HEK293 (cell line): Measurements from ENCODE around the gene GALNT10.

Source experiments
- CTCF ChIA-PET: fragments of 350-600 bp; formaldehyde crosslinking; extraction: SDS; loops from one replicate; lab custom pipeline; 2021; ENCODE audit warnings: antibody characterized with exemption; lab: Yijun Ruan, JAX
- POLR2A ChIA-PET: fragments of 300-600 bp; formaldehyde crosslinking; extraction: SDS; loops from one replicate; lab custom pipeline; 2020; ENCODE audit warnings: antibody characterized with exemption, inconsistent platforms; lab: Yijun Ruan, JAX
- H3K27ac ChIP-seq: fragments of 200-500 bp; sonication (Bioruptor generic); 2 replicates; pipeline ENCODE4 v1.5.1; 2014; ENCODE audit warnings: low read depth, low read length, control low read depth, inconsistent platforms; ENCODE audit errors: extremely low read depth
- H3K36me3 ChIP-seq, 2 experiments: fragments of 200-500 bp in 1 of 2; sonication (Bioruptor generic) in 1 of 2; 1 replicate in 1 of 2; 2 replicates in 1 of 2; pipeline ENCODE4 v1.5.1; 2014 to 2017; ENCODE audit warnings: inconsistent platforms in 2 of 2, low read length in 2 of 2; ENCODE audit not compliant: control insufficient read depth in 2 of 2, insufficient read depth in 1 of 2
- H3K4me1 ChIP-seq: fragments of 200-500 bp; sonication (Bioruptor generic); 2 replicates; pipeline ENCODE4 v1.5.1; 2014; ENCODE audit warnings: mild to moderate bottlenecking, low read length, inconsistent platforms; ENCODE audit not compliant: control insufficient read depth, insufficient read depth
- H3K4me3 ChIP-seq: 2 replicates; pipeline ENCODE4 v1.5.1; 2011; ENCODE audit warnings: low read depth, mild to moderate bottlenecking, control low read depth, low read length, moderate library complexity
- H3K9me3 ChIP-seq: fragments of 200-500 bp; sonication (Bioruptor generic); 2 replicates; pipeline ENCODE4 v1.5.1; 2014; ENCODE audit warnings: low read depth, low read length, inconsistent platforms; ENCODE audit not compliant: control insufficient read depth, insufficient read depth
- GLI2 ChIP-seq: fragments of 450-650 bp; formaldehyde crosslinking; IDR thresholded peaks from 2 replicates; pipeline ENCODE4; 2017; ENCODE audit warnings: missing biosample characterization, missing genetic modification characterization, low read depth, borderline replicate concordance
- GLIS1 ChIP-seq: fragments of 450-650 bp; formaldehyde crosslinking; IDR thresholded peaks from 2 replicates; pipeline ENCODE4 v1.5.1; 2016; ENCODE audit warnings: missing biosample characterization, missing genetic modification characterization
- HOXD13 ChIP-seq: sonication (generic); formaldehyde crosslinking; IDR thresholded peaks from 2 replicates; pipeline ENCODE4 v1.8.0; 2022; ENCODE audit warnings: missing genetic modification reagents, borderline replicate concordance
- MEIS1 ChIP-seq: sonication (generic); formaldehyde crosslinking; IDR thresholded peaks from 2 replicates; pipeline ENCODE4 v1.8.1; 2022; ENCODE audit warnings: missing genetic modification reagents, mild to moderate bottlenecking, borderline replicate concordance
- OSR2 ChIP-seq: fragments of 450-650 bp; formaldehyde crosslinking; IDR thresholded peaks from 2 replicates; pipeline ENCODE4 v1.5.1; 2016; ENCODE audit warnings: missing biosample characterization, missing genetic modification characterization
- OVOL3 ChIP-seq: fragments of 450-650 bp; formaldehyde crosslinking; IDR thresholded peaks from 2 replicates; pipeline ENCODE4 v1.5.1; 2016; ENCODE audit warnings: missing biosample characterization, missing genetic modification characterization
- PRDM4 ChIP-seq: fragments of 450-650 bp; formaldehyde crosslinking; IDR thresholded peaks from 2 replicates; pipeline ENCODE4 v1.5.1; 2017; ENCODE audit warnings: missing biosample characterization, missing genetic modification characterization
- SALL2 ChIP-seq: fragments of 450-650 bp; formaldehyde crosslinking; IDR thresholded peaks from 2 replicates; pipeline ENCODE4 v1.5.0; 2017; ENCODE audit warnings: missing biosample characterization, mild to moderate bottlenecking, missing genetic modification characterization, borderline replicate concordance
- SCRT2 ChIP-seq: fragments of 450-650 bp; formaldehyde crosslinking; IDR thresholded peaks from 2 replicates; pipeline ENCODE4 v1.5.1; 2016; ENCODE audit warnings: missing biosample characterization, missing genetic modification characterization
- ZBTB20 ChIP-seq: fragments of 450-650 bp; formaldehyde crosslinking; IDR thresholded peaks from 2 replicates; pipeline ENCODE4 v1.5.1; 2016; ENCODE audit warnings: missing biosample characterization, missing genetic modification characterization
- ZIC2 ChIP-seq: fragments of 450-650 bp; formaldehyde crosslinking; IDR thresholded peaks from 2 replicates; pipeline ENCODE4 v1.5.1; 2016; ENCODE audit warnings: missing biosample characterization, missing genetic modification characterization
- ZNF121 ChIP-seq: fragments of 450-650 bp; formaldehyde crosslinking; IDR thresholded peaks from 2 replicates; pipeline ENCODE4 v1.5.1; 2016; ENCODE audit warnings: missing biosample characterization, missing genetic modification characterization
- ZNF221 ChIP-seq: fragments of 450-650 bp; formaldehyde crosslinking; IDR thresholded peaks from 2 replicates; pipeline ENCODE4 v1.5.1; 2017; ENCODE audit warnings: missing biosample characterization, missing genetic modification characterization, borderline replicate concordance
- ZNF24 ChIP-seq: fragments of 450-650 bp; formaldehyde crosslinking; IDR thresholded peaks from 2 replicates; pipeline ENCODE4 v1.5.1; 2016; ENCODE audit warnings: missing biosample characterization, missing genetic modification characterization
- ZNF26 ChIP-seq: fragments of 450-650 bp; formaldehyde crosslinking; IDR thresholded peaks from 2 replicates; pipeline ENCODE4 v1.5.1; 2016; ENCODE audit warnings: missing biosample characterization, missing genetic modification characterization
- ZNF292 ChIP-seq: fragments of 450-650 bp; formaldehyde crosslinking; IDR thresholded peaks from 2 replicates; pipeline ENCODE4 v1.5.1; 2016; ENCODE audit warnings: low read depth, missing biosample characterization, missing genetic modification characterization, borderline replicate concordance
- ZNF341 ChIP-seq: fragments of 450-650 bp; formaldehyde crosslinking; IDR thresholded peaks from 2 replicates; pipeline ENCODE4; 2016; ENCODE audit warnings: low read depth, missing biosample characterization, missing genetic modification characterization
- ZNF404 ChIP-seq: fragments of 450-650 bp; formaldehyde crosslinking; IDR thresholded peaks from 2 replicates; pipeline ENCODE4 v1.5.1; 2017; ENCODE audit warnings: missing biosample characterization, missing genetic modification characterization
- ZNF558 ChIP-seq: fragments of 450-650 bp; formaldehyde crosslinking; IDR thresholded peaks from 2 replicates; pipeline ENCODE4 v1.5.1; 2016; ENCODE audit warnings: missing biosample characterization, missing genetic modification characterization
- ZNF571 ChIP-seq: fragments of 450-650 bp; formaldehyde crosslinking; IDR thresholded peaks from 2 replicates; pipeline ENCODE4 v1.5.0; 2017; ENCODE audit warnings: missing biosample characterization, missing genetic modification characterization
- ZNF645 ChIP-seq: fragments of 450-650 bp; formaldehyde crosslinking; IDR thresholded peaks from 2 replicates; pipeline ENCODE4; 2016; ENCODE audit warnings: missing biosample characterization, missing genetic modification characterization
- ZNF664 ChIP-seq: fragments of 450-650 bp; formaldehyde crosslinking; IDR thresholded peaks from 2 replicates; pipeline ENCODE4 v1.5.1; 2016; ENCODE audit warnings: missing biosample characterization, missing genetic modification characterization
- ZNF670 ChIP-seq: fragments of 450-650 bp; formaldehyde crosslinking; IDR thresholded peaks from 2 replicates; pipeline ENCODE4 v1.5.1; 2016; ENCODE audit warnings: missing biosample characterization, missing genetic modification characterization, low read depth
- ZSCAN16 ChIP-seq: fragments of 450-650 bp; formaldehyde crosslinking; IDR thresholded peaks from 2 replicates; pipeline ENCODE4 v1.5.1; 2016; ENCODE audit warnings: missing biosample characterization, missing genetic modification characterization
- TF ChIP-seq, protein P1 (sequence below): fragments of 450-650 bp; formaldehyde crosslinking; IDR thresholded peaks from 2 replicates; pipeline ENCODE4 v1.5.1; 2016; ENCODE audit warnings: missing biosample characterization, missing genetic modification characterization
- TF ChIP-seq, protein P2 (sequence below): fragments of 450-650 bp; formaldehyde crosslinking; conservative IDR thresholded peaks from 2 replicates; pipeline ENCODE4 v1.5.1; 2016; ENCODE audit warnings: low read depth, missing biosample characterization, missing genetic modification characterization

GALNT10 gene

DNA sequence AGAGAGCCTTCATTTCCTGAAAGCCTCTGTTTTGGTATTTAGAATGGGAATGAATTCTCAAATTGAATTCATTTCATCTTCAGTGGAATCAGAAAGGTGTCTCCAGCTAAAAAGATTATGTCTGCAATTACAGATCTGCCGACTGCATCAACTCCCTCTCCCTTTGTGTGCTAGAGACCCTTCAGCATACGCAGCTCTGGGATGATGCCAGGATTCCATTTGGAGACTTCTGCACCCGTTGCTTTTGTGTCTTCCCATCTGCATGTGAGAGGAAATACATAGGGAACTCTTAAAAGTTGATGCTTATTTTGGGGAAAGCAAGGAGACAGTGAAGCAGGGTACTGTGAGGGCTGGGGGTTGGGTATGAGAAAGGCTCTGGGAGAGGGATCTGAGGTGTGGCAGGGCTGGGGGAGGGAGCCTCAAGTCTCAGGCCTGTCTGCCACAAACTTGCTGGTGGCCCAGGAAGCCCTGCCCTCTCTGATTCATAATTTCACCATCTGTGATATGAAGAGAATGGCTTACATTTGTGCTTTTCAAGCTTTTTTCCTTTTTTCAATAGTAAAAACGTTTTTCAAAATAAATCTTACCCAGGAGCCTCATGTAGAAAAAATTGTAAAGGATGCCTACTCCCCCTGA, 165.6 kb downstream of the GALNT10 start (continued):
- TF ChIP-seq OVOL3 (tag by site-specific recombination) (no peak), ZNF292 (tag by site-specific recombination) (no peak), GLIS1 (no peak), ZBTB20 (no peak), MEIS1 (no peak), ZNF404 (tag by site-specific recombination) (no peak)

- ChIA-PET POLR2A (no interaction called here), CTCF (no interaction called here)
- H3K9me3 ChIP-seq: no peaks in the 10 kb centered on the region
- no peaks in the 10 kb centered on the region for H3K36me3 ChIP-seq
- no peak overlapping the region for H3K4me3 ChIP-seq
- TF ChIP-seq PRDM4: no peak
- TF ChIP-seq ZNF670 (tag by site-specific recombination): no peak
- no peak for TF ChIP-seq ZNF558 (tag by site-specific recombination)
- TF ChIP-seq ZNF341 (tag by site-specific recombination): no peak
- TF ChIP-seq ZNF24 (tag by site-specific recombination): no peak
- no peak for TF ChIP-seq ZNF26 (tag by site-specific recombination)
- no peak for TF ChIP-seq ZNF121 (tag by site-specific recombination)
- no peak for TF ChIP-seq ZNF571 (tag by site-specific recombination)
- TF ChIP-seq HOXD13 (CRISPR knock-in tag): no peak
- no peak for TF ChIP-seq ZNF664 (tag by site-specific recombination)
- TF ChIP-seq ZSCAN16 (tag by site-specific recombination): no peak
- no peak for TF ChIP-seq GLI2
- no peak for TF ChIP-seq SALL2 (tag by site-specific recombination)
- no peak for TF ChIP-seq ZNF221
- no peak for TF ChIP-seq ZIC2
- TF ChIP-seq ZNF645 (tag by site-specific recombination): no peak
- TF ChIP-seq OSR2 (tag by site-specific recombination): no peak
- TF ChIP-seq, protein P1, sequence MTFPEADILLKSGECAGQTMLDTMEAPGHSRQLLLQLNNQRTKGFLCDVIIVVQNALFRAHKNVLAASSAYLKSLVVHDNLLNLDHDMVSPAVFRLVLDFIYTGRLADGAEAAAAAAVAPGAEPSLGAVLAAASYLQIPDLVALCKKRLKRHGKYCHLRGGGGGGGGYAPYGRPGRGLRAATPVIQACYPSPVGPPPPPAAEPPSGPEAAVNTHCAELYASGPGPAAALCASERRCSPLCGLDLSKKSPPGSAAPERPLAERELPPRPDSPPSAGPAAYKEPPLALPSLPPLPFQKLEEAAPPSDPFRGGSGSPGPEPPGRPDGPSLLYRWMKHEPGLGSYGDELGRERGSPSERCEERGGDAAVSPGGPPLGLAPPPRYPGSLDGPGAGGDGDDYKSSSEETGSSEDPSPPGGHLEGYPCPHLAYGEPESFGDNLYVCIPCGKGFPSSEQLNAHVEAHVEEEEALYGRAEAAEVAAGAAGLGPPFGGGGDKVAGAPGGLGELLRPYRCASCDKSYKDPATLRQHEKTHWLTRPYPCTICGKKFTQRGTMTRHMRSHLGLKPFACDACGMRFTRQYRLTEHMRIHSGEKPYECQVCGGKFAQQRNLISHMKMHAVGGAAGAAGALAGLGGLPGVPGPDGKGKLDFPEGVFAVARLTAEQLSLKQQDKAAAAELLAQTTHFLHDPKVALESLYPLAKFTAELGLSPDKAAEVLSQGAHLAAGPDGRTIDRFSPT (tag by site-specific recombination): no peak
- TF ChIP-seq, protein P2, sequence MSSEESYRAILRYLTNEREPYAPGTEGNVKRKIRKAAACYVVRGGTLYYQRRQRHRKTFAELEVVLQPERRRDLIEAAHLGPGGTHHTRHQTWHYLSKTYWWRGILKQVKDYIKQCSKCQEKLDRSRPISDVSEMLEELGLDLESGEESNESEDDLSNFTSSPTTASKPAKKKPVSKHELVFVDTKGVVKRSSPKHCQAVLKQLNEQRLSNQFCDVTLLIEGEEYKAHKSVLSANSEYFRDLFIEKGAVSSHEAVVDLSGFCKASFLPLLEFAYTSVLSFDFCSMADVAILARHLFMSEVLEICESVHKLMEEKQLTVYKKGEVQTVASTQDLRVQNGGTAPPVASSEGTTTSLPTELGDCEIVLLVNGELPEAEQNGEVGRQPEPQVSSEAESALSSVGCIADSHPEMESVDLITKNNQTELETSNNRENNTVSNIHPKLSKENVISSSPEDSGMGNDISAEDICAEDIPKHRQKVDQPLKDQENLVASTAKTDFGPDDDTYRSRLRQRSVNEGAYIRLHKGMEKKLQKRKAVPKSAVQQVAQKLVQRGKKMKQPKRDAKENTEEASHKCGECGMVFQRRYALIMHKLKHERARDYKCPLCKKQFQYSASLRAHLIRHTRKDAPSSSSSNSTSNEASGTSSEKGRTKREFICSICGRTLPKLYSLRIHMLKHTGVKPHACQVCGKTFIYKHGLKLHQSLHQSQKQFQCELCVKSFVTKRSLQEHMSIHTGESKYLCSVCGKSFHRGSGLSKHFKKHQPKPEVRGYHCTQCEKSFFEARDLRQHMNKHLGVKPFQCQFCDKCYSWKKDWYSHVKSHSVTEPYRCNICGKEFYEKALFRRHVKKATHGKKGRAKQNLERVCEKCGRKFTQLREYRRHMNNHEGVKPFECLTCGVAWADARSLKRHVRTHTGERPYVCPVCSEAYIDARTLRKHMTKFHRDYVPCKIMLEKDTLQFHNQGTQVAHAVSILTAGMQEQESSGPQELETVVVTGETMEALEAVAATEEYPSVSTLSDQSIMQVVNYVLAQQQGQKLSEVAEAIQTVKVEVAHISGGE (tag by site-specific recombination): no peak
- TF ChIP-seq SCRT2 (tag by site-specific recombination): no peak
- TF ChIP-seq, all 188 proteins: peak for 0
- no peak overlapping the region for H3K27ac ChIP-seq
- no peaks in the 10 kb centered on the region for H3K4me1 ChIP-seq
Measured at GRCh38 chr5:154356958-154357357, 166.4 kb downstream of the GALNT10 start.
